B cell (primary cell): ENCODE results near the gene KIAA1191. TPM values are rescaled to one million over a fixed set of nuclear protein-coding genes. Genes with fewer than 3 reads are reported as not detected.

ENCODE experiments used
- ATAC-seq: fragments of 200-7000 bp; cut with Tn5 transposase; one replicate; pipeline ENCODE4 v1.10.0; 2021; ENCODE audit warnings: low read depth, mild to moderate bottlenecking, moderate number of reproducible peaks, moderate library complexity
- CTCF ChIA-PET: fragments of 350-600 bp; sonication (Branson Sonifier 250); formaldehyde crosslinking; loops from one replicate; lab custom pipeline; 2021; ENCODE audit warnings: antibody characterized with exemption, inconsistent platforms; lab: Charles Lee
- POLR2A ChIA-PET: fragments of 350-600 bp; sonication (Branson Sonifier 250); formaldehyde crosslinking; loops from one replicate; lab custom pipeline; 2021; ENCODE audit warnings: antibody characterized with exemption; lab: Charles Lee
- DNase-seq: peaks from one replicate; pipeline ENCODE4 v3.0.0; 2013
- H2AFZ ChIP-seq: 2 replicates; pipeline ENCODE4 v1.6.1; 2012; ENCODE audit warnings: mild to moderate bottlenecking, low read depth, low read length; ENCODE audit not compliant: insufficient read depth, poor library complexity, severe bottlenecking
- H3K27ac ChIP-seq, 2 donors: 1 replicate in 1 of 2; 2 replicates in 1 of 2; pipeline ENCODE4 v1.5.1; 2012 to 2013; ENCODE audit warnings: low read length in 2 of 2, mild to moderate bottlenecking in 2 of 2, moderate library complexity in 1 of 2
- H3K27me3 ChIP-seq, 4 experiments: fragments of 200-600 bp in 1 of 4; sonication (generic) in 1 of 4; replicated peaks in 1 of 4; 1 replicate in 2 of 4; 2 replicates in 2 of 4; pipeline versions ENCODE4 v1.6.1 to v1.7.0; 2013 to 2016; ENCODE audit warnings: low read length in 3 of 4, mild to moderate bottlenecking in 2 of 4, mixed read lengths in 1 of 4, moderate library complexity in 1 of 4; ENCODE audit not compliant: insufficient read depth in 4 of 4, control insufficient read depth in 3 of 4; ENCODE audit errors: control extremely low read depth in 1 of 4
- H3K36me3 ChIP-seq, 2 experiments: replicated peaks in 1 of 2; 1 replicate in 1 of 2; 2 replicates in 1 of 2; pipeline versions ENCODE4 v1.6.1 to v1.7.1; 2013; ENCODE audit warnings: low read length in 1 of 2; ENCODE audit not compliant: insufficient read depth in 2 of 2, control insufficient read depth in 1 of 2; ENCODE audit errors: control extremely low read depth in 1 of 2, extremely low read depth in 1 of 2
- H3K4me1 ChIP-seq, 2 donors: fragments of 200-600 bp in 1 of 2; sonication (generic) in 1 of 2; 1 replicate in 1 of 2; 2 replicates in 1 of 2; pipeline versions ENCODE4 v1.5.1 to v1.6.1; 2013 to 2017; ENCODE audit warnings: low read length in 2 of 2; ENCODE audit not compliant: control insufficient read depth in 2 of 2, insufficient read depth in 2 of 2
- H3K4me2 ChIP-seq: replicated peaks from 2 replicates; pipeline ENCODE3; 2012; ENCODE audit warnings: mild to moderate bottlenecking, low read depth, low read length; ENCODE audit not compliant: poor library complexity, severe bottlenecking
- H3K4me3 ChIP-seq, 5 experiments: fragments of 200-600 bp in 1 of 5; sonication (generic) in 1 of 5; 1 replicate in 3 of 5; 2 replicates in 2 of 5; pipeline versions ENCODE4 v1.5.1 to v1.7.0; 2011 to 2016; ENCODE audit warnings: low read length in 4 of 5, mild to moderate bottlenecking in 4 of 5, low read depth in 2 of 5, control low read depth in 1 of 5, moderate library complexity in 1 of 5; ENCODE audit not compliant: insufficient read depth in 1 of 5; ENCODE audit errors: control extremely low read depth in 1 of 5, extremely low read depth in 1 of 5
- H3K79me2 ChIP-seq: fragments of 200-600 bp; sonication (generic); one replicate; pipeline ENCODE4 v1.6.0; 2016; ENCODE audit warnings: low read length; ENCODE audit not compliant: control insufficient read depth, insufficient read depth
- H3K9ac ChIP-seq: fragments of 200-600 bp; sonication (generic); 2 replicates; pipeline ENCODE4 v1.6.1; 2017; ENCODE audit warnings: mild to moderate bottlenecking, low read length, moderate library complexity
- H3K9me3 ChIP-seq, 3 donors: one replicate each; pipeline versions ENCODE4 v1.6.1 to v1.7.1; 2013; ENCODE audit warnings: low read length in 2 of 3; ENCODE audit not compliant: control insufficient read depth in 2 of 3, insufficient read depth in 1 of 3; ENCODE audit errors: control extremely low read depth in 1 of 3
- H4K20me1 ChIP-seq: 2 replicates; pipeline ENCODE4 v1.6.0; 2012; ENCODE audit warnings: mild to moderate bottlenecking, low read length; ENCODE audit not compliant: insufficient read depth, control insufficient read depth, poor library complexity, severe bottlenecking
- H3K27ac Mint-ChIP-seq: one replicate; pipeline ENCODE4 v1.8.0; 2021; ENCODE audit warnings: mixed read lengths
- H3K27me3 Mint-ChIP-seq: one replicate; pipeline ENCODE4 v1.8.0; 2021; ENCODE audit warnings: mixed read lengths
- H3K4me1 Mint-ChIP-seq: one replicate; pipeline ENCODE4 v1.8.0; 2021; ENCODE audit warnings: mixed read lengths
- H3K4me3 Mint-ChIP-seq: one replicate; pipeline ENCODE4 v1.8.0; 2021; ENCODE audit warnings: mixed read lengths
- H3K9me3 Mint-ChIP-seq: one replicate; pipeline ENCODE4 v1.8.0; 2022; ENCODE audit warnings: mixed read lengths; ENCODE audit not compliant: insufficient read depth
- CTCF ChIP-seq: fragments of 200-600 bp; IDR thresholded peaks from one replicate; pipeline ENCODE4 v1.8.0; 2022; ENCODE audit warnings: antibody characterized with exemption, mild to moderate bottlenecking
- EZH2 ChIP-seq: IDR thresholded peaks from 2 replicates; pipeline ENCODE4 v1.6.1; 2012; ENCODE audit warnings: borderline replicate concordance, low read depth, mild to moderate bottlenecking, moderate library complexity, low read length; ENCODE audit not compliant: insufficient read depth, poor library complexity, severe bottlenecking
- WGBS: methylation state at CpG from one replicate; pipeline ENCODE4 v1.1.5; 2013; ENCODE audit warnings: missing lambda C conversion rate; ENCODE audit not compliant: insufficient coverage; 5-methylcytosine and 5-hydroxymethylcytosine counted together
- intact Hi-C: fragments of 100-400 bp; cut with micrococcal nuclease; formaldehyde crosslinking; loops from one replicate; pipeline ENCODE4 v1.10.0; 2022
- polyA plus RNA-seq: library from polyadenylated mRNA; depleted of rRNA; stranded (reverse); fragments of >200 nt; gene quantifications from 2 replicates; pipeline ENCODE4 v1.2.3, GENCODE V29; 2012
- total RNA-seq, 2 donors: library from RNA; stranded (reverse); fragments of 120-200 nt in 1 of 2; gene quantifications; 1 replicate in 1 of 2; 2 replicates in 1 of 2; pipeline versions ENCODE4 v1.2.3 to v1.2.4, GENCODE V29; 2013 to 2022

Gene KIAA1191
- total and polyA plus RNA-seq, 2 donors (not counting 1 experiment from before 2014, with no cell fraction given): 61.2 to 82.9 TPM

DNA sequence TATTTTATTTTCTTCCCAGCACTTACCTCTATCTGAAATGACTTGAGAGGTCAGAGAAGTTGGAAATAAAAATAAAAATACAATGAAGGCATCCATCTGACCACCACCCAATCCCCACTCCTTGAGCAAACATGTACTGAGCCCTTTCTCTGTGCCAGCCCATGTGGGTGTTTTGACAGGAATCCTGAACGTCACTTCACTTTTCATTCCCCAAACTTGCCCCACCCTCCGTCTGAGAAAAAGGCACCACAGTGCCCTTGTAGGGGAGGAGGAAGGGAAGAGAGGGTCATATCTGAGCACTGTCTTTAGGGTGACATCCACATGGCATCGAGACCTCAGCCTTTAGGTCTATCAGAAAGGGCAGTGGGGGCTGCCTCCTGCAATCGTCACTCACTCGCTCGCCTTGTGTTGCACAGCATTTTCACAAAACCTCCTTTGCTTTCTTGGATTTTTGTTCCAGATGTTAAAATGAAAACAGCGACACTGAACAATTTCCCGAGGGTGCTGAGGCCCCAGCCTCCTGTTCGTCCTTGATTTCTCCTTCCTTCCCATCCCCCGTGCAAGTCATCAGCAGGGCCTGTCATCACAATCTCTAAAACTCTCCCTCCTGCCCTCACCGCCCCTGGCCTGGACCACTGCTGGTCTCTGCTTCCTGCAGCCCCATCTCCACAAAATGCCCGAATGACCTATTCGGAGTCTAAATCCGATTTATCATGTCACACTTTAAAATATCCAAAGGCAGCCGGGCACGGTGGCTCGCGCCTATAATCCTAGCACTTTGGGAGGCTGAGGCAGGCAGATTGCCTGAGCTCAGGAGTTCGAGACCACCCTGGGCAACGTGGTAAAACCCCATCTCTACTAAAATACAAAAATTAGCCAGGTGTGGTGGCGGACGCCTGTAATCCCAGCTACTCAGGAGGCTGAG, 40.0 kb upstream of the KIAA1191 start:
- H3K27me3 ChIP-seq: no peaks in the 10 kb centered on the region
- H3K4me1 ChIP-seq: no peaks in the 10 kb centered on the region
- DNase-seq (no peak), ATAC-seq (no peak)
- intact Hi-C loops: no loop called here
- no peak overlapping the region for H3K9ac ChIP-seq
- WGBS: 97% methylated on average over 18 of the region's 22 CpGs
- H3K4me2 ChIP-seq: no peak overlapping the region
- H3K27ac ChIP-seq: no peak overlapping the region
- no peaks in the 10 kb centered on the region for H3K27me3 Mint-ChIP-seq
- H3K9me3 ChIP-seq: no peaks in the 10 kb centered on the region
- no peak overlapping the region for H3K27ac Mint-ChIP-seq
- no peaks in the 10 kb centered on the region for H4K20me1 ChIP-seq
- peaks cover 1 to 7% of the 10 kb centered on the region in 2 experiments for H3K36me3 ChIP-seq
- POLR2A ChIA-PET: no interaction called here
- no peak overlapping the region for H3K4me3 ChIP-seq
- TF ChIP-seq CTCF (no peak), EZH2 (no peak)
- H2AFZ ChIP-seq: no peak overlapping the region
- CTCF ChIA-PET: no interaction called here
- no peaks in the 10 kb centered on the region for H3K79me2 ChIP-seq
- H3K9me3 Mint-ChIP-seq: no peaks in the 10 kb centered on the region
- no peaks in the 10 kb centered on the region for H3K4me1 Mint-ChIP-seq
- H3K4me3 Mint-ChIP-seq: no peak overlapping the region
